Naive B cell (primary cell): ENCODE measurements around the gene CLTB. TPM values are rescaled to one million over a fixed set of nuclear protein-coding genes. Genes with fewer than 3 reads are reported as not detected.

Experiments used
- ATAC-seq, 2 donors: fragments of 150-1000 bp; cut with Tn5 transposase; 2 replicates each; pipeline ENCODE4 v1.10.0; 2021; ENCODE audit warnings: low read depth in 2 of 2, mild to moderate bottlenecking in 2 of 2, moderate library complexity in 2 of 2
- DNase-seq: peaks from one replicate; pipeline ENCODE4 v3.0.0; 2022
- H3K27ac Mint-ChIP-seq, 6 donors: one replicate each; pipeline ENCODE4 v1.8.0; 2020 to 2022; ENCODE audit warnings: mild to moderate bottlenecking in 6 of 6, mixed read lengths in 6 of 6, moderate library complexity in 5 of 6, inconsistent platforms in 2 of 6
- H3K27me3 Mint-ChIP-seq, 3 donors: one replicate each; pipeline ENCODE4 v1.8.0; 2021 to 2022; ENCODE audit warnings: mixed read lengths in 3 of 3, mild to moderate bottlenecking in 1 of 3
- H3K36me3 Mint-ChIP-seq, 2 donors: one replicate each; pipeline ENCODE4 v1.8.0; 2020 to 2022; ENCODE audit warnings: mixed read lengths in 2 of 2, inconsistent platforms in 1 of 2, mild to moderate bottlenecking in 1 of 2
- H3K4me1 Mint-ChIP-seq, 3 donors: one replicate each; pipeline ENCODE4 v1.8.0; 2020 to 2022; ENCODE audit warnings: mixed read lengths in 3 of 3, inconsistent platforms in 1 of 3, mild to moderate bottlenecking in 1 of 3, moderate library complexity in 1 of 3
- H3K4me3 Mint-ChIP-seq, 8 donors: one replicate each; pipeline ENCODE4 v1.8.0; 2020 to 2022; ENCODE audit warnings: mild to moderate bottlenecking in 8 of 8, mixed read lengths in 8 of 8, moderate library complexity in 8 of 8, inconsistent platforms in 2 of 8
- H3K9me3 Mint-ChIP-seq, 7 donors: one replicate each; pipeline ENCODE4 v1.8.0; 2020 to 2022; ENCODE audit warnings: mixed read lengths in 7 of 7, mild to moderate bottlenecking in 5 of 7, inconsistent platforms in 2 of 7, moderate library complexity in 1 of 7
- polyA plus RNA-seq, 6 donors: library from polyadenylated mRNA; unstranded; fragments of 300-500 nt; fragmentation: Illumina TruSeq; gene quantifications; one replicate each; pipeline ENCODE4 v1.2.3, GENCODE V29; 2021; ENCODE audit warnings: low read depth in 6 of 6

CLTB gene
- polyA plus RNA-seq, 6 donors from 2014 or later = 42.3 to 64.4 (median 55.2) TPM

DNA sequence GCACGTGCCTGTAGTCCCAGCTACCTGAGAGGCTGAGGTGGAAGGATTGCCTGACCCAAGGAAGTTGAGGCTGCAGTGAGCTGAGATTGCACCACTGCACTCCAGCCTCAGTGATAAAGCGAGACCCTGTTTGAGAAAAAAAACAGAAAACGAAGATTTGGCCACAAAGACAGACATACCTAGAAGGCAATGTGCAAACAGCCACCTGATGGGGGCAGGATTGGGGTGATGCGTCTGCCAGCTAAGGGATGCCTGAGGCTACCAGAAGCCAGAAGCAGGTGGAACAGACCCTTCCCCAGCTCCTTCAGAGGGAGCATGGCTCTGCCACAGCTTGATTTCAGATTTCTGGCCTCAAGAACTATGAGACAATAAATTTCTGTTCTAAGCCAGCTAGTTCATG lies 24.9 kb downstream of the CLTB start:
- DNase-seq (no peak), ATAC-seq (no peak)
- Mint-ChIP-seq H3K9me3 (no peaks in the 10 kb centered on the region), H3K36me3 (no peaks in the 10 kb centered on the region), H3K4me3 (peak overlapping the region in 1 of 8 donors; percentile 94), H3K27ac (peak overlapping the region in 1 of 6 donors; percentile 7), H3K27me3 (no peaks in the 10 kb centered on the region), H3K4me1 (peaks cover 13 to 28% (median 21%) of the 10 kb centered on the region in 3 donors)

DNA sequence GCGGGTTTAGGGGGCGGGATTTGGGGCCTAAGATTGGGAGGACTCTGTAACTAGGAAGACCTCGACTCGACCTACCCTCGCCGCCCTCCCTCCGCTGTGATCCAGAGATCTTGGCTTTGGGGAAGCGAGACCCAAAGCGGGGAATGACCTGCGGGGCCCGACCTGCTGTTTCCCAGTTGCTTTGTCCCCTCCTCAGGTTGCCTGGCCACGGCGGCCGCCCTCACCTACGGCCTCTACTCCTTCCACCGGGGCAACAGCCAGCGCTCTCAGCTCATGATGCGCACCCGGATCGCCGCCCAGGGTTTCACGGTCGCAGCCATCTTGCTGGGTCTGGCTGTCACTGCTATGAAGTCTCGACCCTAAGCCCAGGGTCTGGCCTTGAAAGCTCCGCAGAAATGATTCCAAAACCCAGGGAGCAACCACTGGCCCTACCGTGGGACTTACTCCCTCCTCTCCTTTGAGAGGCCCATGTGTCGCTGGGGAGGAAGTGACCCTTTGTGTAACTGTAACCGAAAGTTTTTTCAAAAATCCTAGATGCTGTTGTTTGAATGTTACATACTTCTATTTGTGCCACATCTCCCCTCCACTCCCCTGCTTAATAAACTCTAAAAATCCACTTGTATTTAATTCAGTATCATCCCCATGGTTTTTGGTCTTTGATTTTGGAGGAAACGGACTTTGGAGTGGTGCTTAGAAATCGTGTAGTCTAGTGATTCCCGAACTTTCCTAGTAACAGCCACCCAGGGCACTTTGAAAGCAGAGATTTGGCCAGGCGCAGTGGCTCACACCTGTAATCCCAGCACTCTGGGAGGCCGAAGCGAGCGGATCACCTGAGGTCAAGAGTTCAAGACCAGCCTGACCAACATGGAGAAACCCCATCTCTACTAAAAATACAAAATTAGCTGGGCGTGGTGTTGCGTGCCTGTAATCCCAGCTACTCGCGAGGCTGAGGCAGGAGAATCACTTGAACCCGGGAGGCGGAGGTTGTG lies 26.9 kb downstream of the CLTB start:
- DNase-seq = no peak
- H3K27me3 Mint-ChIP-seq = no peaks in the 10 kb centered on the region
- H3K9me3 Mint-ChIP-seq = no peaks in the 10 kb centered on the region
- H3K4me3 Mint-ChIP-seq = peak overlapping the region; percentile 82 to 99 (median 98)
- peaks cover 0 to under 1% of the 10 kb centered on the region in 2 donors for H3K36me3 Mint-ChIP-seq
- peak; percentile 36 to 42 for ATAC-seq
- peak overlapping the region; percentile 94 to 100 (median 99) for H3K27ac Mint-ChIP-seq
- peaks cover 21 to 39% (median 29%) of the 10 kb centered on the region in 3 donors for H3K4me1 Mint-ChIP-seq

DNA sequence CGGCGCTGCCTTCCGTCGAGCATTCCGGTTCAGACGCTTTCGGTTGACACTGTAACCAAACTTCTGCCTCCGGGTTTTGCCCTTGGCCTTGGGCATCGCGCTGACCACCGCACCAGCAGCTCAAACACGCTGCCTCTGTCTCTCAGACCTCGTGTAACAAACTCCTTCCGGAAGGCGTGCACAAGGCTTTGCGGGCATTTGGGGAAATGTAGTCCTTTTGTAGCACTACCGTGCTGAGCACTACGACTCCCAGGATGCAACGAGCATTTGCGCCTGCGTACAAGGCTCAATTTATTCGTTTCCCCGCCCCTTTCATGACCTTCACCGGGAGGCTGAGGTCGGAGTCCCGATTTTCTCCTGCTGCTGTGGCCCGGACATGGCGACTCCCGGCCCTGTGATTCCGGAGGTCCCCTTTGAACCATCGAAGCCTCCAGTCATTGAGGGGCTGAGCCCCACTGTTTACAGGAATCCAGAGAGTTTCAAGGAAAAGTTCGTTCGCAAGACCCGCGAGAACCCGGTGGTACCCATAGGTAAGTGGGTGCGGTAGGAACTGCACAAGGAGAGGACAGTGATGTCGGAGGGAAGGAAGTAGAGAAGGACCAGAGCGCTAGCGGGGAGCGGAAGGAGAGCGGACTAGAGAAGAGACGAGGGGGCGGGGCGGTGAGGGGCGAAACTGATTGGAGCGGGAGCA lies 27.8 kb downstream of the CLTB start, which contains the start of the genes HIGD2A and NOP16:
Gene HIGD2A, plus strand, starts transcription at position 308 of the 691 bp plus-strand sequence. Its CDS starts 69 bp downstream, at position 377.
Gene NOP16, minus strand, starts transcription at position 155 of the 691 bp plus-strand sequence. Its CDS starts 59 bp downstream, at position 96.
- peak within 1 kb of the TSS; percentile 82 to 99 (median 98) for H3K4me3 Mint-ChIP-seq
- H3K9me3 Mint-ChIP-seq = no peaks in the 10 kb centered on the region
- peak within 1 kb of the TSS; percentile 94 to 100 (median 99) for H3K27ac Mint-ChIP-seq
- ATAC-seq (peak; percentile 81 to 87), DNase-seq (peak; percentile 97)
- peaks cover 6 to 7% of the 10 kb centered on the region in 2 donors for H3K36me3 Mint-ChIP-seq
- peaks cover 21 to 39% (median 29%) of the 10 kb centered on the region in 3 donors for H3K4me1 Mint-ChIP-seq
- no peaks in the 10 kb centered on the region for H3K27me3 Mint-ChIP-seq

DNA sequence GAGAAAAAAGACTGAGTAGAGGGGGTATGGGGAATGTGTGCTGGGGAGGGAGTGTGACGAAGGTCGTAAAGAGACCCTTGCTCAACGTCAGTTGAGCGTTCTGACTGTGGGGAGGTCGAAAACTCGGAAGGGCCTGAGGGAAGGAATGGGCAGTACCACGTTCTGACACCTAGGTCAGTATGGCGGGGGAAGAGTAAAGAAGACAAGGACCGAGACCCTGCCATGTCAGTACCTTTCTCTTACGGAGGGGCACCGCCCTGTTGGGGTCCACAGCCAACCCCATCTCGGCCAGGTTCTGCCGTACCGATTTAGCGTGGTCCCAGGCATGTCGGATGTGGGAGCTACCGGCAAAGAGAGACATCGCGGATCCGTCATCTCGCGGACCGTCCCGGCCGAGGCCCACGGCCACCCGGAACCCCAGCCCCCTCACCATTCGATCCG lies 28.3 kb downstream of the CLTB start:
- Mint-ChIP-seq H3K4me1 (peaks cover 21 to 39% (median 29%) of the 10 kb centered on the region in 3 donors), H3K4me3 (peak overlapping the region; percentile 82 to 99 (median 98)), H3K36me3 (peaks cover 6 to 7% of the 10 kb centered on the region in 2 donors), H3K27ac (peak overlapping the region; percentile 94 to 100 (median 99)), H3K27me3 (no peaks in the 10 kb centered on the region), H3K9me3 (no peaks in the 10 kb centered on the region)
- DNase-seq = no peak
- no peak for ATAC-seq

DNA sequence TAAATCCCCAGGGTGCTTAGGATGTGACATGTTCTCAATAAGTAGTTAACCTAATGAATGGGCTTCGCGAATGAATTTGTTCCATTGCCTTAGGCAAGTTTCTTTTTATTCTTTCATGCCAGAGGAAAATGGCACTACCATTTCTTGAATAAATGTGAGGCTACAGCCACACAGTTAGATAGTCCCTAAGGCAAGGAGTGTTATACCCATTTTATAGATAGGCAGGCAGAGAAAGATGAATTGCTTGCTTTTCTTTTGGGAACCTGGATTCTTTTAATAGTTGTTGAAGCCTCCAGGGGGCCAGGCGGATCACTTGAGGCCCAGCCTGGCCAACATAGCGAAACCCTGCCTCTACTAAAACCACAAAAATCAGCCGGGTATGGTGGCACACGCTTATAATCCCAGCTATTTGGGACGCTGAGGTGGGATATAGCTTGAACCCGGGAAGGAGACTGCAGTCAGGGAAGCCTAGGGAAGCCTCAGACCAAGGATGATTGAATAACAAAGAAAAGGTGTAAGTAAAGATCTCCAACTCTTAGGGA lies 28.9 kb downstream of the CLTB start:
- no peaks in the 10 kb centered on the region for H3K9me3 Mint-ChIP-seq
- ATAC-seq = no peak
- peaks cover 6 to 7% of the 10 kb centered on the region in 2 donors for H3K36me3 Mint-ChIP-seq

DNA sequence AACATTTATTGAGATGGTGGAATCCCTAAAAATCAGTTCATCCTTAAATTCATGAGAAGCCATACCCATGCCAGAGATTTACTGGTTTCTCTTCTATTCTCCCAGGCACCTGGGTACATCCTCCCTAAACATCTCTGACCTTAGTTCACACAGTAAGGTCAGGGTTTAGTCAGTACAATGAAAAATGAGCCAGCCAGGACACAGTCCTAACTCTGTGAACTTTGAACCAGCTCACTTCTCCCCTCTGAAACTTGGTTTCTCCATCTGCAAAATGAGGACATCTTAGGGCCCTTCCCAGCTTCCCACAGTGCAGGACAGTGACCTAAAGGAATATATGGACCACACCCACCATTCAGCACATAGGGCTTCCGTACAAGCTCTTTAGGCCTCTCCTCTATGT lies 29.8 kb downstream of the CLTB start:
- DNase-seq (no peak), ATAC-seq (no peak)
- H3K4me3 Mint-ChIP-seq = peak overlapping the region in 7 of 8 donors; percentile 62 to 98 (median 82)
- peaks cover 21 to 39% (median 29%) of the 10 kb centered on the region in 3 donors for H3K4me1 Mint-ChIP-seq
- peaks cover 6 to 7% of the 10 kb centered on the region in 2 donors for H3K36me3 Mint-ChIP-seq
- H3K27me3 Mint-ChIP-seq = no peaks in the 10 kb centered on the region
- no peaks in the 10 kb centered on the region for H3K9me3 Mint-ChIP-seq
- peak overlapping the region in 2 of 6 donors; percentile 31 to 59 for H3K27ac Mint-ChIP-seq

More for the DNA sequence above, 28.9 kb downstream of the CLTB start:
- Mint-ChIP-seq H3K27me3 (no peaks in the 10 kb centered on the region), H3K4me1 (peaks cover 21 to 39% (median 29%) of the 10 kb centered on the region in 3 donors), H3K27ac (peak overlapping the region in 5 of 6 donors; percentile 16 to 99 (median 63)), H3K4me3 (peak overlapping the region; percentile 82 to 99 (median 98))
- DNase-seq = no peak

DNA sequence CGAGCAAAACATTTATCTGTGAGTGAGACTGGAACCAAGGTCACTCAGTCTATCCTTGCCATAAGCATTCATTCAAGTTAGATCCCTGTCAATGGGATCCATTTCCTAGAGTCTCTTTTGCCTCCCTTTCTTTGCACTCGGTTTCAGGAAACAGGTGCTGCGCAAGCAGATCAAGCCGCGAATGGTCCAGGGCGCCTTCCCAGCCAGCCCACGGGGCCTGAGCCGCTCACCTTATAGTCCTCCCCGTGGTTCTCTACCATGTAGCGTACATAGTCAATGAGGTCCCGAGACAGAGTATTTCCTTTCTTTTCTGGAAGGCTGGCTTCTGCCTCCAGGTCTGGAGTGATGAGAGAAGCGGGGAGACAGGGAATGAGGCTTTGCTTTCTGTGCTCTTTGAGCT lies 31.3 kb downstream of the CLTB start:
- H3K27me3 Mint-ChIP-seq = no peaks in the 10 kb centered on the region
- no peaks in the 10 kb centered on the region for H3K9me3 Mint-ChIP-seq
- H3K4me3 Mint-ChIP-seq = no peak overlapping the region
- H3K4me1 Mint-ChIP-seq = peaks cover 22 to 42% (median 29%) of the 10 kb centered on the region in 3 donors
- ATAC-seq (no peak), DNase-seq (no peak)
- H3K27ac Mint-ChIP-seq = peak overlapping the region in 3 of 6 donors; percentile 2 to 29 (median 26)
- H3K36me3 Mint-ChIP-seq = peaks cover 6 to 7% of the 10 kb centered on the region in 2 donors

DNA sequence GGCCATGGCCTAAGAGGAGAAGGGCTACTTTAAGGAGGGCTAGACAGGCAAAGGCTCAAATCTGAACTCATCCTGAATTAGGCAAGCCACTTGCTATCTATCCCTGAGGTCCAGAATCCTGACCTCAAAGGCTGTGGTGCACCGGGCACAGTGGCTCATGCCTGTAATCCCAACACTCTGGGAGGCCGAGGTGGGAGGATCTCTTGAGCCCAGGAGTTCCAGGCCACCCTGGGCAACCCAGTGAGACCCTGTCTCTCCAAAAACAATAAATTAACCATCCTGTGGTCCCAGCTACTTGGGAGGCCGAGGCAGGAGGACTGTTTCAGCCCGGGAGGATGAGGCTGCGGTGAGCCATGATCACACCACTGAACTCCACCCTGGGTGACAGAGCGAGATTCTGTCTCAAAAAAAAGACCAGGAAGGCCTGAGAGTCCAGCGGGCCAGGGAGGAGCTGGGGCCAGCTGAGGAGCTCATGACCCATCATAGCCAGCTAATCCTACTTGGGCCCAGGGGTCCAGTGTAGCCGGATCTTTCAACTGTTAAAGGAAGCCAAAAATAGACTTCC lies 31.9 kb downstream of the CLTB start:
- H3K27me3 Mint-ChIP-seq = no peaks in the 10 kb centered on the region
- peaks cover 26 to 43% (median 34%) of the 10 kb centered on the region in 3 donors for H3K4me1 Mint-ChIP-seq
- H3K9me3 Mint-ChIP-seq = no peaks in the 10 kb centered on the region
- H3K4me3 Mint-ChIP-seq = no peak overlapping the region
- ATAC-seq (no peak), DNase-seq (no peak)
- H3K27ac Mint-ChIP-seq = peak overlapping the region in 1 of 6 donors; percentile 29
- H3K36me3 Mint-ChIP-seq = peaks cover 6 to 7% of the 10 kb centered on the region in 2 donors

DNA sequence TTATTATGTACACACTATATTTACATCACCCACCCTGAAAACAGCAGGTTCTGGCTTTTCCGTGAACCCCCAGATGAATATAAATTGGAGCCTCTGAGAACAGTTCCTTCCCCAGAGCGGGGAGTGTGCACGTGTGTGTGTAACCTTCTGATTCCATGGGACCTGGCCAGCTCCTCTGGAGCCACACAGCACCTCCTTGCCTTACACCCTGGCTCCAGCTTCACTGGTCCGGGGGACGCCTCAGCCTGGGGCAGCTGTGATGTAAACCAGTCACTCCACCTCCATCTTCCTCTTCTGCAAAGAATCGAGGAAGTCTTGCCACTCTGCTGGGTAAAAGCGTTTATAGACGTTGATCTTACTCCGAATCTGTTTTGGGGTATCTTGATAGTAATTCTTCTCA lies 32.4 kb downstream of the CLTB start:
- H3K27me3 Mint-ChIP-seq = no peaks in the 10 kb centered on the region
- no peak overlapping the region for H3K27ac Mint-ChIP-seq
- H3K9me3 Mint-ChIP-seq = no peaks in the 10 kb centered on the region
- ATAC-seq (no peak), DNase-seq (no peak)
- no peak overlapping the region for H3K4me3 Mint-ChIP-seq
- peaks cover 6 to 7% of the 10 kb centered on the region in 2 donors for H3K36me3 Mint-ChIP-seq
- peaks cover 26 to 41% (median 38%) of the 10 kb centered on the region in 3 donors for H3K4me1 Mint-ChIP-seq

DNA sequence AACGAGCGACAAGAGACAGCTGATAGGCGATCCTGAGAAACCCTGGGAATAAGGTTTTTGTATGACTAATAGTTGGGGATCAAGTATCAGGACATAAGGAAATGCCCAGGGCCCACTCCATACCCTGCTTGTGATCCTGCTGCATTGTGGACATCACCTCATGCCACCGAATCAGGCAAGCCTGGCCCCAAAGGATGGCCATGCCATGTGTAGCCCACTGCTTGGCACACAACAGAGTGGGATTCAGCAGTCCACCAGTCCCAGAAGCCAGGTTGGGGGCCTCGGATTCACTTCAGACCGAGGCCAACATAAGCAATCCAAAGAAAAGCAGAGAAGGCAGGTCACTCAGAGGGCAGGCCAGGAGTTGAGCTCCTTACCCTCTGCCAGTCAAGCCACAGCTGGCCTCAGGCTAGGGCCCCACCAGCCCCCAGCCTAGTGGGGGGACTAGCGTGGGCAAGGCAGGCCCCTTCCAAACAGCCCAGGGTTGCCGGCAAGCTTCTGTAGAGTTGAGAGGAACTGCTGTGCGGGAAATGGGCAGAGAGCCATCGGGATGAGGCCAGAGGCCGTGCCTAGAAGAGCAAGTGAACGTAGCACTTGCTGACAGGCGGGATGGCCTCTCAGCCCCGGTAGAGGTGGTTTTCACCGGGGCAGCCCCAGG lies 33.0 kb downstream of the CLTB start:
- no peak for ATAC-seq
- H3K36me3 Mint-ChIP-seq = peaks cover 6 to 7% of the 10 kb centered on the region in 2 donors
- peaks cover 26 to 40% (median 36%) of the 10 kb centered on the region in 3 donors for H3K4me1 Mint-ChIP-seq
- H3K27me3 Mint-ChIP-seq = no peaks in the 10 kb centered on the region
- H3K27ac Mint-ChIP-seq = no peak overlapping the region
- no peak for DNase-seq
- H3K4me3 Mint-ChIP-seq = peak overlapping the region in 1 of 8 donors; percentile 29
- no peaks in the 10 kb centered on the region for H3K9me3 Mint-ChIP-seq

DNA sequence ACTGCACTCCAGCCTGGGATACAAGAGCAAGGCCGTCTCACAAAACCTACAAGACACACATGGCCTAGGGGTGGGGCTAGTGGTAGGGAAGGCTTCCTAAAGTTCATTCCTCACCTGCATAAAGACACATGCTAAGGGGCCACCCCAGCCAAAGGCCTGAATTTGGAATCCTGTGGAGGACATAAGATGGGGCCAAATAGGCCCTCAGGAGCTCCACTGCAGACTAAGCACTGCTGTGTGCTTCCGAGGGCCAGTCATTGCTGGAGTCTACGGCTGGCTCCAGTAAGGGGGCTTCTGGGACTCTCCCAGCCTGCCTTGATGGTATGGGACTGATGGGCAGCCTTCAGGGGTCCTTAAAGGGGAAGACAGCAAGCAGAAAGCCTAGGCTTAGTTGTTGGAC lies 33.6 kb downstream of the CLTB start:
- Mint-ChIP-seq H3K27ac (no peak overlapping the region), H3K4me3 (peak overlapping the region in 1 of 8 donors; percentile 33), H3K27me3 (no peaks in the 10 kb centered on the region), H3K9me3 (no peaks in the 10 kb centered on the region), H3K36me3 (peaks cover 6 to 7% of the 10 kb centered on the region in 2 donors), H3K4me1 (peaks cover 23 to 36% (median 30%) of the 10 kb centered on the region in 3 donors)
- DNase-seq (no peak), ATAC-seq (no peak)

DNA sequence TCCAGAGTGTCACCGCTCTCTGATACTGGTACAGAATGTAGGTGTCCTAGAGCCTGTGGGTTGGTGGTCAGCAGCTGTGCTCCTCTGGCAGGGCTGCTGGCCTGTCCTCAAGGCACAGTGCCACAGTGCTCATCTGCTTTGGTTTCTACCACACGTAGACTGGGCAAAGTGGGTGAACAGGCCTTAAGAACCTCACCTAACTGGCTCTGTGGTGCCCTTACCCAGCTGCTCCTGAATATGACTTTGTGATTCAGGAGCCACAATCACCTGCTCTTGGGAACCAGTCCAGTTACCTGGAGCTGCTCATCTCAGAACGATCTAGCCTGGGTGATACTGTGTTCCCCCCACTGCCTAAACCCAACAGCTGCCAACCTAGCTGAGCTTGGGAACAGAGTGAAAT lies 34.4 kb downstream of the CLTB start:
- peaks cover 17 to 29% (median 22%) of the 10 kb centered on the region in 3 donors for H3K4me1 Mint-ChIP-seq
- ATAC-seq (no peak), DNase-seq (no peak)
- no peaks in the 10 kb centered on the region for H3K9me3 Mint-ChIP-seq
- H3K4me3 Mint-ChIP-seq = no peak overlapping the region
- no peaks in the 10 kb centered on the region for H3K27me3 Mint-ChIP-seq
- H3K27ac Mint-ChIP-seq = no peak overlapping the region
- peaks cover 6 to 7% of the 10 kb centered on the region in 2 donors for H3K36me3 Mint-ChIP-seq
